SK-N-SH (cell line): ENCODE data around the gene GPLD1.

ENCODE experiments used
- POLR2AphosphoS5 ChIP-seq: IDR thresholded peaks from 2 replicates; pipeline ENCODE4 v1.6.1; 2012; ENCODE audit warnings: low read depth, low read length
- TF ChIP-seq, protein P1 (sequence below): fragments of 200-600 bp; sonication (generic); IDR thresholded peaks from 2 replicates; pipeline ENCODE4 v1.6.1; 2017; ENCODE audit warnings: antibody characterized with exemption, mild to moderate bottlenecking, moderate library complexity

DNA sequence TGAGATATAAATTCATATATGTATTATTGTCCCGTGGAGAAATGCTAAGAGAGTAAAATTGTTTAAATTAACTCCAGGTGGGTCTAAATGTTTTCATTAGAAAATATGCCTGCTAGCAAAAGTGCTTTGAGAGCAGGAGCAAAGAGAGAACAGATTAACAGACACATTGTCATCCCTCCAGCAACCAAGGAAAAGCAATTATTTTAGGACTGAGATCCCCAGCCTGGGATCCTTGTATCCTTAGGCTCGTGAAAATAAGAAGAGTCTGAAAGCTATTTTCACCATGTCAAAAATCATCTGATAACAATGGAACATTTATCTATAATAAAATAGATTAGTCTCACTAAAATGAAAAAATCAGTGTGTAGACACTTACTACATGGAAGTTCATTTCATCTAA is 98.2 kb downstream of the GPLD1 start:
- TF ChIP-seq POLR2AphosphoS5: no peak
- TF ChIP-seq, protein P1, sequence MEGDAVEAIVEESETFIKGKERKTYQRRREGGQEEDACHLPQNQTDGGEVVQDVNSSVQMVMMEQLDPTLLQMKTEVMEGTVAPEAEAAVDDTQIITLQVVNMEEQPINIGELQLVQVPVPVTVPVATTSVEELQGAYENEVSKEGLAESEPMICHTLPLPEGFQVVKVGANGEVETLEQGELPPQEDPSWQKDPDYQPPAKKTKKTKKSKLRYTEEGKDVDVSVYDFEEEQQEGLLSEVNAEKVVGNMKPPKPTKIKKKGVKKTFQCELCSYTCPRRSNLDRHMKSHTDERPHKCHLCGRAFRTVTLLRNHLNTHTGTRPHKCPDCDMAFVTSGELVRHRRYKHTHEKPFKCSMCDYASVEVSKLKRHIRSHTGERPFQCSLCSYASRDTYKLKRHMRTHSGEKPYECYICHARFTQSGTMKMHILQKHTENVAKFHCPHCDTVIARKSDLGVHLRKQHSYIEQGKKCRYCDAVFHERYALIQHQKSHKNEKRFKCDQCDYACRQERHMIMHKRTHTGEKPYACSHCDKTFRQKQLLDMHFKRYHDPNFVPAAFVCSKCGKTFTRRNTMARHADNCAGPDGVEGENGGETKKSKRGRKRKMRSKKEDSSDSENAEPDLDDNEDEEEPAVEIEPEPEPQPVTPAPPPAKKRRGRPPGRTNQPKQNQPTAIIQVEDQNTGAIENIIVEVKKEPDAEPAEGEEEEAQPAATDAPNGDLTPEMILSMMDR: no peak
